HCT116 (cell line): ENCODE measurements around the gene EIF3F. TPM values are rescaled to one million over a fixed set of nuclear protein-coding genes. Genes with fewer than 3 reads are reported as not detected.
A peak's percentile ranks its signal among the peaks of the same experiment; 100 is the strongest.

Source experiments
- ATAC-seq: fragments of 200-7000 bp; cut with Tn5 transposase; 2 replicates; pipeline ENCODE4 v1.9.1; 2020; ENCODE audit warnings: mild to moderate bottlenecking, moderate library complexity
- BruUV-seq: library from RNA; stranded (reverse); fragments of 400-500 nt; replicated peaks from 2 replicates; lab custom pipeline; 2021; lab: Mats Ljungman, UMichigan
- CTCF ChIA-PET: fragments of 300-600 bp; sonication (Branson Sonifier 250); formaldehyde crosslinking; loops from one replicate; lab custom pipeline; 2021; ENCODE audit warnings: antibody characterized with exemption; lab: Charles Lee
- POLR2A ChIA-PET: fragments of 300-600, 350-600 bp; sonication (Branson Sonifier 250); formaldehyde crosslinking; loops from one replicate; lab custom pipeline; 2021; ENCODE audit warnings: antibody characterized with exemption; lab: Charles Lee
- RAD21 ChIA-PET, 2 experiments: fragments of 300-600 bp; sonication (Branson Sonifier 250); formaldehyde crosslinking; loops; one replicate each; lab custom pipeline; 2023; ENCODE audit warnings: low total read pairs in 2 of 2; ENCODE audit not compliant: uncharacterized antibody in 2 of 2, unreplicated experiment in 2 of 2, low non-redundant PET in 1 of 2; lab: Charles Lee
- DNase-seq: peaks from one replicate; pipeline ENCODE4 v3.0.0-alpha.2; 2010; ENCODE audit warnings: low read depth, low spot score
- H2AFZ ChIP-seq: fragments of 200-600 bp; shearing (Covaris generic), sonication (generic); 2 replicates; pipeline ENCODE4 v1.6.1; 2017; ENCODE audit warnings: low read depth, mixed run types, mixed read lengths, antibody characterized with exemption, low read length; ENCODE audit not compliant: poor library complexity, severe bottlenecking
- H3K27ac ChIP-seq: 2 replicates; pipeline ENCODE4 v1.5.1; 2012; ENCODE audit warnings: low read depth, low read length
- H3K27me3 ChIP-seq: fragments of 200-600 bp; sonication (generic); 2 replicates; pipeline ENCODE4 v1.6.1; 2016; ENCODE audit warnings: mixed run types, low read length, mixed read lengths; ENCODE audit not compliant: insufficient read depth
- H3K36me3 ChIP-seq, 2 experiments: fragments of 200-500 bp in 1 of 2; fragments of 200-600 bp in 1 of 2; sonication (Bioruptor generic) in 1 of 2; sonication (generic) in 1 of 2; 2 replicates each; pipeline versions ENCODE4 v1.5.1 to v1.6.1; 2014 to 2016; ENCODE audit warnings: low read length in 2 of 2, inconsistent platforms in 1 of 2, mixed read lengths in 1 of 2, mixed run types in 1 of 2; ENCODE audit not compliant: insufficient read depth in 2 of 2, control insufficient read depth in 1 of 2
- H3K4me1 ChIP-seq, 2 experiments: fragments of 200-600 bp in 1 of 2; sonication (generic) in 1 of 2; 2 replicates each; pipeline versions ENCODE4 v1.5.1 to v1.6.1; 2012 to 2017; ENCODE audit warnings: low read length in 2 of 2, inconsistent platforms in 1 of 2, mild to moderate bottlenecking in 1 of 2, mixed read lengths in 1 of 2, mixed run types in 1 of 2, moderate library complexity in 1 of 2; ENCODE audit not compliant: insufficient read depth in 2 of 2, control insufficient read depth in 1 of 2
- H3K4me2 ChIP-seq: fragments of 200-600 bp; sonication (generic); 2 replicates; pipeline ENCODE4 v1.6.1; 2017; ENCODE audit warnings: mixed run types, low read length, mixed read lengths
- H3K4me3 ChIP-seq, 2 experiments: fragments of 200-600 bp in 1 of 2; sonication (generic) in 1 of 2; replicated peaks in 1 of 2; 2 replicates each; pipeline ENCODE4 v1.5.1; 2011 to 2016; ENCODE audit warnings: low read length in 2 of 2, control low read depth in 1 of 2, low read depth in 1 of 2, mild to moderate bottlenecking in 1 of 2, mixed read lengths in 1 of 2, mixed run types in 1 of 2
- H3K79me2 ChIP-seq: fragments of 200-600 bp; sonication (generic); 2 replicates; pipeline ENCODE4 v1.6.1; 2017; ENCODE audit warnings: mild to moderate bottlenecking, mixed run types, low read length, moderate library complexity, mixed read lengths; ENCODE audit not compliant: insufficient read depth
- H3K9ac ChIP-seq: fragments of 200-600 bp; sonication (generic); 2 replicates; pipeline ENCODE4 v1.6.1; 2016; ENCODE audit warnings: low read length, mixed read lengths
- H3K9me2 ChIP-seq: fragments of 200-600 bp; sonication (generic), shearing (Covaris generic); 2 replicates; pipeline ENCODE4 v1.6.1; 2017; ENCODE audit warnings: mixed run types, mild to moderate bottlenecking, moderate library complexity; ENCODE audit not compliant: insufficient read depth
- H3K9me3 ChIP-seq, 2 experiments: fragments of 200-500 bp in 1 of 2; fragments of 200-600 bp in 1 of 2; sonication (Bioruptor generic) in 1 of 2; sonication (generic) in 1 of 2; 2 replicates each; pipeline ENCODE4 v1.6.1; 2014 to 2017; ENCODE audit warnings: low read length in 2 of 2, mixed read lengths in 2 of 2, inconsistent platforms in 1 of 2, low read depth in 1 of 2, mild to moderate bottlenecking in 1 of 2, mixed run types in 1 of 2, moderate library complexity in 1 of 2; ENCODE audit not compliant: control insufficient read depth in 1 of 2, insufficient read depth in 1 of 2
- H4K20me1 ChIP-seq: fragments of 200-600 bp; sonication (generic), shearing (Covaris generic); 2 replicates; pipeline ENCODE4 v1.6.1; 2017; ENCODE audit warnings: mixed run types, mild to moderate bottlenecking, moderate library complexity; ENCODE audit not compliant: insufficient read depth
- CTCF ChIP-seq, 3 experiments: fragments of 200-600 bp in 1 of 3; sonication (generic) in 1 of 3; IDR thresholded peaks in 2 of 3; conservative IDR thresholded peaks in 1 of 3; 2 replicates each; pipeline ENCODE4 v1.5.1; 2012 to 2017; ENCODE audit warnings: low read depth in 2 of 3, low read length in 2 of 3, antibody characterized with exemption in 1 of 3, borderline replicate concordance in 1 of 3, control low read depth in 1 of 3, mild to moderate bottlenecking in 1 of 3, mixed read lengths in 1 of 3, mixed run types in 1 of 3, moderate library complexity in 1 of 3; ENCODE audit not compliant: insufficient read depth in 1 of 3
- RAD21 ChIP-seq: IDR thresholded peaks from 2 replicates; pipeline ENCODE4 v1.6.1; 2012; ENCODE audit warnings: low read depth, mild to moderate bottlenecking
- REST ChIP-seq: IDR thresholded peaks from 2 replicates; pipeline ENCODE4 v1.6.1; 2012; ENCODE audit warnings: low read depth
- intact Hi-C: fragments of 100-400 bp; cut with micrococcal nuclease; formaldehyde crosslinking; loops from 2 replicates; pipeline ENCODE4 v1.10.0; 2022
- total RNA-seq: library from RNA; stranded (reverse); gene quantifications from one replicate; pipeline ENCODE4 v1.2.1, GENCODE V29; 2021; ENCODE audit not compliant: unreplicated experiment

EIF3F gene
- total RNA-seq, 1 experiment from 2014 or later = 313 TPM

- TF ChIP-seq REST = no peak
These were observed 18.4 kb downstream of the EIF3F start (continued) for GRCh38 chr11:8005556-8005955.

GRCh38 chr11:8006349-8006977 lies 19.3 kb downstream of the EIF3F start:
- Histone ChIP-seq H3K4me2 (no peak overlapping the region), H3K4me3 (no peak overlapping the region), H2AFZ (no peak overlapping the region), H3K9me3 (no peaks in the 10 kb centered on the region), H3K27ac (no peak overlapping the region), H3K27me3 (no peaks in the 10 kb centered on the region), H3K79me2 (no peaks in the 10 kb centered on the region), H3K9me2 (no peaks in the 10 kb centered on the region), H3K9ac (no peak overlapping the region), H3K36me3 (no peaks in the 10 kb centered on the region), H3K4me1 (no peaks in the 10 kb centered on the region), H4K20me1 (no peaks in the 10 kb centered on the region)
- no TSS peak for BruUV-seq
- ChIA-PET RAD21 (interaction anchor here (0.6 to 2.2 kb wide), 8 partner anchors 27 to 95 kb away, joined by 3 to 31 read pairs (median 6); no protein-coding TSS in a partner anchor), POLR2A (interaction anchor here (1.0 to 1.6 kb wide), 2 partner anchors 20 to 93 kb away, joined by 6 read pairs; partner anchors contain the start of gene EIF3F), CTCF (interaction anchor here (0.6 to 7.7 kb wide), 19 partner anchors 10 to 953 kb away, joined by 3 to 184 read pairs (median 4); partner anchors contain the start of genes EIF3F and LMO1)
- DNase-seq (peak; percentile 54), ATAC-seq (peak; percentile 97)
- intact Hi-C loops = loop anchor here (1.0 to 5.0 kb wide), 4 partner anchors 64 to 561 kb away; no protein-coding TSS in a partner anchor
- no peak for TF ChIP-seq REST
- peak; percentile 96 for TF ChIP-seq RAD21
- TF ChIP-seq CTCF (IDR thresholded peaks at IDR 0.05 in 2 of 3, conservative IDR thresholded peaks at IDR 0.05 in 1 of 3; ENCODE audit: borderline replicate concordance in 1 of 3, insufficient read depth in 1 of 3, low read depth in 2 of 3, low read length in 2 of 3) = peak; percentile 86 to 91 (median 91)
